DMS114 treated with DMSO at 0.1 percent for 48 hours (cell line): ENCODE data around the gene RGS9.
"Not testable (repeated sequence)": the region's sequence is repeated elsewhere in the genome, so short reads cannot be mapped to it uniquely, and the experiment has no call there.

Experiments
- DNase-seq: peaks from one replicate; lab custom pipeline; 2025; ENCODE audit not compliant: unreplicated experiment; lab: John Stamatoyannopoulos, UW

RGS9 gene

DNA sequence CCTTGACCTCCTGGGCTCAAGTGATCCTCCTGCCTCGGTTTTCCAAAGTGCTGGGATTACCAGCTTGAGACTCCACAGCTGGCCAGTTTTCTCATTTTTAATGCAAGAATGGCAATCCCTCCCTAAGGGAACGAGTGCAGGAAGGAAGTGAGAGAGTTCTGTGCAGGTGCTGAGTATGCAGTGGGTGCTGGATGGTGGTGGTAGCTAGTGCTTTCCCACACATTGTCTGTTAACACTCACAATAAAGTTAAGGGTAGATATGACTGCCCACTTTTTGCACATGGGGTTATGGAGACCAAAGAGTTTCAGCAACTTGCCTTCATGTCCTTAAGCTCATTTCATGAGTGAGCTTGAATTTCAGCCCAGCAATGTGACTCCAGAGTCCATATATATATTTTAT is 18.5 kb downstream of the RGS9 start:
- no peak for DNase-seq

DNA sequence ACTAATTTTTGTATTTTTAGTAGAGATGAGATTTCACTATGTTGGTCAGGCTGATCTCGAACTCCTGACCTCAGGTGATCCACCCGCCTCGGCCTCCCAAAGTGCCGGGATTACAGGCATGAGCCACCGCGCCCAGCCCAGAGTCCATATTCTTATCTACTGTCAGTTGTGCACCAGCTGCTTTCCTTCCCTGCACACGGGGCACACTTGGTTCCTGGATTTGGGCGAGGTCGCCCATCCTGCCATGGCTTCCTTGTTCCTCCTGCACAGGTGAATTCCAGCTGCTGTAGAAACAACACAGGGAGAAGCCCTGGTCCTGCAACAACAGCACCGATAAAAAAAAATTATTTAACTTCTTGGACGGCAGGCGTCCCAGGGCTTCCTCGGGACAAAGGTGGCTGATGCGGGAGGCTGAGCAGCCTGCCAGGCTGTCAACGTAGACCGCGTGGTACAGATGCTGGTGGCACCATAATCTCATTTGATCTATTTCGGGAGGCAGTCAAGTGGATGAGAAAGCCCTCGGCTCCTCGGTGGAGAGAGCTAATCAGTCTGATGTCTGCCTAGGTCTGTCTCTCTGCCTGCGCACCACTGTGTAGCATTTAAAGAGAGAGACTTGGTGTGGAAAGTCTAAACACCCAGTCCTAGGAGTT is 19.1 kb downstream of the RGS9 start:
- DNase-seq = no peak

DNA sequence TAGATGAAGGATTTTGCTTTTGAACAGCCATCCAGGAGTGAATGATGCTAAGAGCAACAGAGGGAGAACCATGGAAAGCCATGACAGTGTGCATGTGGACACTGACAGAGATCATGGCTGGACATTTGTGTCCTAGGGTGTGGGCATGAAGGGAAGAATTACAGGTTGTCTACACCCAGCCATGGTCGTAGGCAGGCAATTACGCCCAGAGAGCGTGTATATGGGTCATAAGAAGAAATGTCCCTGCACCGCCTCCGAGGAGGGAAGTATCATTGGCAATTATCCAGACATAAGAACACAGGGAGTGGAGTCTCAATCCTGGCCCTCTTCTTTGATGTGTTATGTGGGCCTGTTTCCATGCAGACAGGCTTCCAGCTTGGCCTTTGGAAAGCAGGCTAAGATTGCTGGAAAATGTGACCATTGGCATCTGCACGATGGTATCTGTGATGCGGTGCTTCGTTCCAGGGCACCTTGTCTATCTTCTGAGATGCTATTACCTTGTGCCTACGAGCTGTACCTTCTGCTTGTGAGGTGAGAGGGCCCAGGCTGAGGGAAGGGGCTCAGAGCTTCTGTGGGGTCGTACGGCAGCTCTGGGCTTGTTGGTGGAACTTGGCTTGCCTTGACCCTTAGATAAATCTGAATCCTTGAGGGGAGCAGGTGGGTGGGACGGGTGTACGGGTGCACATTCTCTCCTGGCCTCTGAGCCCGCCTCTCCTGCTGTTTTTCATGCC is 19.8 kb downstream of the RGS9 start:
- DNase-seq = no peak

DNA sequence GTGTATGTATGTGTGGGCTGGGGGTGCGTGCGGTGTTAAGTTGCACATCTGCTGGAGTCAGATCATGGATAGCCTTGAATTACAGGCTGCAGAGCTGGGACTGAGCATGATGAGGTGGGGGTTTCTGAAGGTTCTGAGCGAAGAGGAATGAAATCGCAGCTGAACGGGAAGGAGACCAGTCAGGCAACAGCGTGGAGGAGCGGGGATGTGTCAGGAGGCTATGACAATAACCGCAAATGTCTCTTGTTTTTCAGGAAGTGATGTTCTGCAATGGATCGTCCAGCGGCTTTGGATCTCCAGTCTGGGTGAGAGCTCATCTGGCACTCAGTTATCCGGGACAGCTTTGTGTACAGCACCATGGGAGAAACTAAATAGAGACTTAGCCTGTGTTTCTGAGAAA is 20.9 kb downstream of the RGS9 start:
- DNase-seq = no peak

DNA sequence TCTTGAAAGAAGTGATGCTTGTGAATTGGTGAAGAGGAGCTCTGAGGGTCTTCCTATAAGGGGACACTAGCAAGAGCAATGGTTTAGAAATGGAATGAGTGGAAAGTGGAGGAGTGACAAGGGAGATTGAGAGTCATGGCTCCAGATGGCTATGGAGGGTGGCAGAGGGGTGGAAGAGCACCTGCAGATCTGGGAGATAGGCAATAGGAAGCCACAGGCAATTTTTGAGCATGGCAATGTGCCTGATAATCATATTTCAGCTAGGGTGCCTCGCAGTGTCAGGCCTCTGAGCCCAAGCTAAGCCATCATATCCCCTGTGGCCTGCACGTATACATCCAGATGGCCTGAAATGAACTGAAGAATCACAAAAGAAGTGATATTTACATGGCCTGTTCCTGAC is 21.5 kb downstream of the RGS9 start:
- no peak for DNase-seq

DNA sequence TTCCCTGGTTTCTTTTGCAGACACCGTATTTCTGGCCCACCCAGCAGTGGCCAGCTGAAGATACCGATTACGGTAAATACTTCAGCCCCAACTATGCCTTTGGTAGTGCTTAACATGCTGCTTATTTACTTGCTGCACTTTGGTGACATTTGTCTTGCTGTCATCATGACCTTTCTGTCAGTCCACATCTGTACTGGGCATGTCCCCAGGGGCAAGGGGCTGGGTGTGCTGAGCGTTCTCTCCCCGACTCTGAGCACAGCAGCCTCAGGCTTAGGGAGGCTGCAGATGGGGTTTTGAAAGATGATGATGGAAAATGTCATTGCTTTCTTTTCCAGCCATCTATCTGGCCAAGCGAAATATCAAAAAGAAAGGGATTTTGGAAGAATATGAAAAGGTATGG is 23.3 kb downstream of the RGS9 start:
- DNase-seq = no peak

DNA sequence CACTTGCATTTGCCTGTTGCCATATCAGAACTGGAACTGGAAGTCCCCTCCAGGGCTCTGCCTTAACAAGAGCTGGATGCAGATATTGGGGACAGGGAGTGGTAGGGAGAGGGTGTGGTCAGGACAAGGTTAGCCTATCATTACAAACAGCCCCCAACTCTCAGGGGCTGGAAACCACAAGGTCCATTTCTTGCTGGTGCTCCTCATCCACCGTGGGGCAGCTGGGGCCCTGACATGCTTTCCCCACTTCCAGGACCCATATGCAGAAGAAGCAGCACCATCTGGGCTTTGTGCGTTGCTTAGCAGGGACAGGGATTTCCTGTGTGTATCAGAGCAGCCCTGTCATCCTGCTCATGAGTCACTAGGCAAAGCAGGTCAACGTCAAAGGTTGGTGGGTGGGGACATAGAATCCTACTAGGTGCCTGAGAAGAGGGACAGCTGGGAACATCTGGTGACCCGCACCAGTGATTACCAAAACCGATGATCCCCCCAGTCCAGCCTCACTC is 26.9 kb downstream of the RGS9 start:
- DNase-seq = no peak

DNA sequence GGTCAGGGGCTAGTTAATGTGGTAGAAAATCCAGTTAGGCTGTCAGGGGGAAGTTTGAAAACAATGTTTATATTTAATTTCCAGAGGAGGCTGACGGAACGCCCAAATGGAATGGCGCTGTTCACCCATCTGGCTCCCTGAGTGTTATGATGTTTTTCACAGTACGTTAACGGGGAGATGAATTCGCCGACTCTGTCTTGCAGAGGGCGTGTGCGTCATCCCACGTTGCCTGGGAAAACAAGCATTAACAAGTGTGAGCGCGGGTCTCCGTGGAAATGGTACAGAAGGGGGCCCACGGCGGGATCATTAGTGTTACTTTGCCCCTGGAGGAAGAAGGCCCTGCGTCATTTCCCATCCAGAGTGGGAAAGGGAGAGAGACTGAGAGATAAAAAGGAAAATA is 29.6 kb downstream of the RGS9 start:
- DNase-seq = no peak

DNA sequence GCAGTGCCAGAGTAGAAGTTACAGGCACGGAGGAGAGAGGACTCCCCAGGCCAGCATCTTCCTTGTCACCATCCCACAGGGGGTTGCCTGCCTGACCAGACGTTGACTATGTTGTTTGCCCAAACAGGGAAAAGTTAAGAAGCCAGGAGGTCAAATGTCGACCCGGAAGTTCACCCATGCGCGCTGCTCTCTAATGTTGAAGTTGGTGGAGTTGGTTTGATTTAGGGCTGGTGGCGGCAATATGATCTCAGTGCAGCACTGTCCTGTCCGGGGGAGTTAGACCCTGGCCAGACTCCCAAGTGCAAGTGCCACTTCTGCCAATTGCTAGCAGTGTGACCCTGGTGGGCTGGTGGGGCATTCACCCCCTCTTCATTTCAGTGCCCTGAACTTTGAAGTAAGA is 30.4 kb downstream of the RGS9 start:
- DNase-seq = no peak

DNA sequence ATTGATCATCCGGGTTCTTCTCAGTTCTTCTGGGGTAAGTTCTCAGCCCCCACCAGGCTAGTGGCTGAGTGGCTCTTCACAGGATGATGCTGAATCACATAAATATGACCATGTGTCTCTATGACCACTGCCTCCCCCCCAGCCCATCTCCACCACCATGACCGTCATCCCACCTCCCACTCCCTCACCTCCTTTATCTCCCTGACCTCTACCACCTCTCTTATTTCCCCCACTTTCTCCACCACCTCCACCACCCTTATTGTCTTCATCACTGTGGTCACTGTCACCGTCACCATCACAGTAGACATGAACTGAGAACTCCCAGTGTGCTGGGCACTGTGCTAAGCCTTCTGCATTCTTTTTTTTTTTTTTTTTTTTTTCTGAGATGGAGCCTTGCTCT is 32.5 kb downstream of the RGS9 start:
- no peak for DNase-seq

DNA sequence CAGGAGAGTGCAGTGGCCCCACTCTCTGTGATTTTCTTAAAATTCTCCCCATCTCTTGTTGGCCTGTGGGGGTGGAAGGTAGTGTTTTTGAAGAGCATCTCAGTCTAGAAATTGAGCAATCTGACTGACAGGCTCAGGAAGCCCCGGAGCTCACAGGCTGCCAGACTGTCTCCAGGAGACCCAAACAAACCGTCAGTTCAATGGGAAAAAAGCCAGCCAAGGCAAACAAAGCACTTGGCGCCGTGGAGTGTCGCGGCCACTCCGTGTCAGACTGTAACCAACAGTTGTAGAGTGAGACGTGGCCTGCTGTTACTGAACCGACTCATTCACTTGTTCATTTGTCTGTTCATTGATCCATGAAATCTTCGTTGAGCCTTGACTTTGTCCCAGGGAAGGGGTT is 33.7 kb downstream of the RGS9 start:
- DNase-seq = no peak

DNA sequence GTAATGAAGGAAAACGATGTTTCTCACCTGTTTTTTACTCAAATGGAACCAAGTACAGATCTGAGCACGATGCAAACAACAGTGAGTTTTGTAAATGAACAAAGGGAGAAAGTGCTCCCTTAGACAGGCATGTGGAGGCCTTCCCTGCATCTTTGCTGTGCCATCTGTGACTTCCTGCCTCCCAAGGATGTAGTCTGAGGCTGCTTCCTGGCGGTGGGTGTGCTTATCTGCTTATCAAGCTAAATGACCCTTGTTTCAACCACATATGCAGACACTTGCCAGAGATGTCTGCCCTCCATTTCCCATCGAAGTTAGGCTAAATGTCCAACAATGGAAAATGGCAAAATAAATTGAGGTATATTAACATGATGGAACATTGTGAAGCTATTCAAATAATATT is 34.6 kb downstream of the RGS9 start:
- no peak for DNase-seq

DNA sequence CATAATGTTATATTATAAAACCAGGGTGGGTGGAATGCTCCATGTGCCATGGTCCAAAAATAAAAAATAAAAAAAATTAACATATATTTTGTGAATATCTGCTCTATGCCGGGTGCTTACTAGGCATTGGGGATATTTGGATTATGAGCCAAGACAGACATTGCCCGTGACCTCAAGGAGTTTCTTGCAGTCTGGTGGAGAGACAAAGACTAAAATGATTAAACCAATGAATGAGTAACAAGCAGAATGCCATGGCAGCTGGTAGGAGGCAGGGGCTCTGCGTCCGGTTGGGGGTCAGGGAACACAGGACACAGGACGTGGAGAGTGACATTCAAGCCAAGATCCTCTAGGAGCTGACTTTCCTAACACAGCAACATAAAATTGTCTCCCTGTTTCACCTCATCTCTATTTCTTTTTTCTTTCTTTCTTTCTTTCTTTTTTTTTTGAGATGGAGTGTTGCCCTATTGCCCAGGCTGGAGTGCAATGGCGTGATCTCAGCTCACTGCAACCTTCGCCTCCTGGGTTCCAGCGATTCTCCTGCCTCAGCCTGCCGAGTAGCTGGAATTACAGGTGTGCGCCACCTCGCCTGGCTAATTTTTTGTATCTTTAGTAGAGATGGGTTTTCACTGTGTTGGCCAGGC is 35.4 kb downstream of the RGS9 start:
- no peak for DNase-seq

DNA sequence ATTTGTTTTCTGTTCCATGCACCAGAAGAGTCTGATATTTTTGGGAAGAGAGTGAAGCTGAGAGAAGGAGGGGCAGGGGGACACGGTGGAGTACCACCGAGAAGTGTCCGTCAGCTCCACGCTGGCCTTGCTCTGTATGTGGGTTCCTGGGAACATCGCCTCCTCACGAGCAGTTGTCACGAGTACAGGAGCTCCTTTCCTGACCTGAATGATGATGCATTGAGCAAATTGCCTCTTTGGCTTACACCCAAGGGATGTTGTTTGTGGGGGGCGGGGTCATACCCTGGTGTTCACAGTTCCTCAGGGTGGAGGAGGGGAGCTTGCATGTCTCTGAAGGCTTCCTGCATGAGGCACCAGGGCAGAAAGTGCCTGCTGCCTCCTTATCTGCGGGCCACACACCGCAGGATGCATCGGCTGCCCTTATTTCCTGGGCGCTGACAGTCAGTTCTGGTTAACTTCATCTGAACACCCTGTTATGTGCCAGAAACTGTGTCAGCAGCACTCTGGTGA is 36.2 kb downstream of the RGS9 start:
- DNase-seq = no peak

DNA sequence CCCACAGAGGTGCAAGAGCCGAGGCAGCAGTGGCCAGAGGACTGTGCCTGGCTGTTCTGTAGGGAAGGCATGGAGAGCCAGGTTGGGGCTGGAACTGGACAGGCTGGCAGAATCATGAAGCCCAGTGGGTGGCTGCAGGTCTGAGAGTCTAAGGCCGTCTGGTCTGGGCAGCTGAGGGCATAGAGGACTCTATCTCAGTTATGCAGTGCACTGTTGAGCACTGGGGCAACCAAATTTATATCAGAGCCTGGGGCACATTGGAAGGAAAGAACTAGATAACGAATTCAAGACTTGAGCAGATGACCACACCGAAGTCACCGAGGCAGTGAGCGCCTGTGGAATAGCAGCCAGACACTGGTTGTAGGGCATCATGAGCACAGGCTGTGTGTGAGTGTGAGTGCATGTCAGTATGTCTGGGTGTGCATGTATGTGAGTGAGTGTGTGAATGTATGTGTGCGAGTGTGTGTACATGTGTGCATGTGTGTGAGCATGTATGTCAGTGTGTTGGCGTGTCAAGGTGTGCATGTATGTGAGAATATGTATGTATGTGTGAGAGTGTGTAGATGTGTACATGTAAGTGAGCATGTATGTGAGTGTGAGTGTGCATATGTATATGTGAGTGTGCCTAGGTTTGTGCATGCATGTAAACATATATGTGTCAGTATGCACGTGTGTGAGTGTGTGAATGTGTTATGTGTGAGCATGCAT is 37.0 kb downstream of the RGS9 start:
- no peak for DNase-seq

DNA sequence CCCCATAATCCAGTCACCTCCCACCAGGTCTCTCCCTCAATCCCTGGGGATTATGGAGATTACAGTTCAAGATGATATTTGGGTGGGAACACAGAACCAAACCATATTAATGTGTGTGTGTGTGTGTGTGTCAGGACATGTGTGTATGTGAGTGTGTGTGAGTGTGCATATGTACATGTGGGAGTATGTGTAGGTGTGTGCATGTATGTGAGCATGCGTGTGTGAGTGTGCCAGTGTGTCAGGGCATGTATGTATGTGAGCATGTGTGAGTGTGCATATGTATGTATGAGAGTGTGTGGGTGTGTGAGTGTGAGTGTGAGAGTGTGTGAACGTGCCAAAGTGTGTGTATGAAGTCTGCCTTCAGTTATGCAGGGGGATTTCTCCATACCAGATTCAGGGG is 37.8 kb downstream of the RGS9 start:
- no peak for DNase-seq

DNA sequence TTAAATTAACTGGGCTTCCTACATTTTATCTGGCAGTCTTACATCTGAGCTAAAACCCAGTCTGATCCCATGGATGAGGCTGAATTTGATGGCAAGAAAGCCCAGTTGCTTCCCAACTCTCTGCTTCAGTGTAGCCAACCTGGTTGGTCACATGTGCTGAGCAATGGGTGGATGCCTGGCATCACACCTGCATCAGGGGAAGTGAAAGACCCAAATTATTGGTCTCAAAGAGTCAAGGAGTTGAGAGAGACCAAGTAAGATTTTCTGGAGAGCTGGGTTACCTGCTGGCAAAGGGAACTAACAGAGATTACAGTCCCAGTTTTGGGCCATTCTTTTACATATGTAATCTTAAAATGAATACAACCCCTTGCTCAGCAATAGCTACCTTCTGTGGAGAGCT is 38.8 kb downstream of the RGS9 start:
- no peak for DNase-seq

DNA sequence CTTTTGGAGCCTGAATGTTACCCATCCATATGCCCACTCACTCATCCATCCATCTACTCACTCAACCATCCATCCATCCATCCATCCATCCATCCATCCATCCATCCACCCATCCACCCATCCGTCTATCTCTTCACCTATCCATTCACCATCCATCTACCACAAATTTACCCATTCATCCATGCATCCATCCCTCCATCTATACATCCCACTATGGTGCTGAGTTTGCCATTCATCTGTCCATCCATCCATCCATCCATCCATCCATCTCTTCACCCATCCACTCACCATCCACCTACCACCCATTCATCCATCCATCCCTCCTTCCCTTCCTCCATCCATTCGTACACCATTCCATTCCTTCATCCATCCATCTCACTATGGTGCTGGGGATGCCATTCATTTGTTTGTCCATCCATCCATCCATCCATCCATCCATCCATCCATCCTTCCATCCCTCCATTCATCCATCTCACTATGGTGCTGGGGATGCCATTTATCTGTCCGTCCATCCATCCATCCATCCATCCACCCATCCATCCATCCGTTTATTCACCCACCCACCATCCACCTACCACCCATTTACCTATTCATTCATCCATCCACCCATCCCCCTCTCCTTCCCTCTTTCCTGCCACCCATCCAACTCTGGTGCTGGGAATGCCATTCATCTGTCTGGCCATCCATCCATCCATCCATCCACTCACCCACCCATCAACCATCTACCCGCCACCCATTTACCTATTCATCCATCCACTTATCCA is 39.7 kb downstream of the RGS9 start:
- no peak for DNase-seq

DNA sequence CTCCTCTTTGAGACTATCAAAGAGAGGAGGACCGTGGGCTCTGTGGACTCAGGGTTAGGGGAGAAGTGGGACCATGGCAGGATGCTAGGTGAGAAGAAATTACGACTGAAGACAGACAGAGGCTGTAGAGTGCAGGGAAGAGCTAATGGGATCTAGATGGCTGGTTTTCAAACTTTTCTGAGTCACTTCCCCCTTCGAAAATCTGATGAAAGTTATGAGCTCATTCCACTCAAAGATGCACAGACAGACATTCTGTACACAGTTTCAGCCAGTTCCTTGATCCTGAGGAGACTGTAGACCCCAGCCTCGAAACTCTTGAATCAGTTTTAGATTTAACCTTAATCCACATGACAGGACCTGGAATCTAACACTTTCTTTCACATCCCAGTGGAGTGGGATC is 40.7 kb downstream of the RGS9 start:
- no peak for DNase-seq

DNA sequence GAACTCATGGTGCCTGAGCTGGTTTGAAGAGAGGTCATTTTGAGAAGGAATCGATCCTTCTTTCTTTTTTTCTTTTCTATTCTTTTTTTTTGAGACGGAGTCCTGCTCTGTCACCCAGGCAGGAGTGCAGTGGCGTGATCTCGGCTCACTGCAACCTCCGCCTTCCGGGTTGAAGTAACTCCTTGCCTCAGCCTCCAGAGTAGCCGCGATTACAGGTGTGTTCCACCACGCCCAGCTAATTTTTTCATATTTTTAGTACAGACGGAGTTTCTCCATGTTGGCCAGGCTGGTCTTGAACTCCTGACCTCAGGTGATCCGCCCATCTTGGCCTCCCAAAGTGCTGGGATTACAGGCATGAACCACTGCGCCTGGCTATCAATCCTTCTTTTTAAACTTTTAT is 43.1 kb downstream of the RGS9 start:
- DNase-seq = not testable (repeated sequence)

DNA sequence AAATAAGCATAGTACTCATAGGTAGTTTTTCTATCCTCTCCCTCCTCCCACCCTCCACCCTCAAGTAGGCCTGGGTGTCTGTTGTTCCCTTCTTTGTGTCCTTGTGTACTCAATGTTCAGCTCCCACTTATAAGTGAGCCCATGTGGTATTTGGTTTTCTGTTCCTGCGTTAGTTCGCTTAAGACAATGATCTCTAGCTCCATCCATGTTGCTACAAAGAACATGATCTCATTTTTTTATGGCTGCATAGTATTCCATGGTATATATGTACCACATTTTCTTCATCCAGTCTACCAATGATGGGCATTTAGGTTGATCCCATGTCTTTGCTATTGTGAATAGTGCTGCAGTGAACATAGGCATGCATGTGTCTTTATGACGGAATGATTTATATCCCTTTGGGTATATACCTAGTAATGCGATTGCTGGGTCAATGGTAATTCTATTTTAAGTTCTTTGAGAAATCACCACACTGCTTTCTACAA is 43.6 kb downstream of the RGS9 start:
- DNase-seq = not testable (repeated sequence)
